GM10266 (cell line): Measurements from ENCODE around the gene SYNPO2.
"Not testable (repeated sequence)": the region's sequence is repeated elsewhere in the genome, so short reads cannot be mapped to it uniquely, and the experiment has no call there.

Source experiments
- DNase-seq: peaks from one replicate; pipeline ENCODE4 v3.0.0; 2012; ENCODE audit errors: extremely low spot score
- CTCF ChIP-seq: IDR thresholded peaks from 2 replicates; pipeline ENCODE4 v1.5.1; 2012; ENCODE audit warnings: mild to moderate bottlenecking, low read depth; ENCODE audit not compliant: control insufficient read depth, insufficient read depth; ENCODE audit errors: missing control alignments

The SYNPO2 gene

GRCh38 chr4:119014658-119015057, 126.0 kb downstream of the SYNPO2 start:
- no peak for DNase-seq

DNA sequence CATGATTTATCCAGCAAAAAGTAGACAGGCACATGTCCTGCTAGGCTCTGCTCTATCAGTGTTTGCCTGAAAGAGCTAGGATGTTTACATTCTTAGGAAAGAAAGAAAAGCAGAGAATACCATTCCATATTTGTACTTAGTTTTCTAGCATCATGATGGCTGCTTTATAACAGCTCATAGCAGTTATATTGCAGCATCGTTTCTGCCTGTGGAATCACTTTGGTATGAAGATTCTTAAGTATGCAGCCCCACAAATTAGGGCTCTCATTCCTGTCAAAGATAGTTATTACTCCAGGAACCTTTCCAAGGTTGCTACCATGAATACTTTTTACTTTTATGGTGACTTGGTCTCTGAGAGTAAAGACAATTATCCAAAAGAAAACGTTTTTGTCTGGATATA, 128.0 kb downstream of the SYNPO2 start:
- no peak for DNase-seq
- no peak for TF ChIP-seq CTCF

More at GRCh38 chr4:119014658-119015057, 126.0 kb downstream of the SYNPO2 start:
- no peak for TF ChIP-seq CTCF

DNA sequence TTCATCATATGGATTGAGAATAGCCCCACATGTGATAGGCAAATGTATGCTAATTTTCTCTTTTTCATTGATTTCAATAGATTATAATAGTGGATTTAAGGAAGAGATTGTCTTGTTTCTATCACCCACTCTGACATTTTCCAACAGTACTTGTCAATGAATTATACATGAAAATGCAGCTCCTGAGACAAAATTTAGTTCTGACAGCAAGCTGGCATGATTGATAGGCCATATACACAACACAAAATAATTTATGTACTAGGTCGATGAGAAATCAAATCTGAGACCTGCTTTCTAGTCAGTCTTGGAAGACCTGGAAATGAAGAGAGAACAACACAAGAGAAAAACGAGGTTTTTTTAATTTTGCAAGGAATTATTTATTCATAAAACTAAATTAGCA, 129.0 kb downstream of the SYNPO2 start:
- DNase-seq = no peak
- TF ChIP-seq CTCF = no peak

DNA sequence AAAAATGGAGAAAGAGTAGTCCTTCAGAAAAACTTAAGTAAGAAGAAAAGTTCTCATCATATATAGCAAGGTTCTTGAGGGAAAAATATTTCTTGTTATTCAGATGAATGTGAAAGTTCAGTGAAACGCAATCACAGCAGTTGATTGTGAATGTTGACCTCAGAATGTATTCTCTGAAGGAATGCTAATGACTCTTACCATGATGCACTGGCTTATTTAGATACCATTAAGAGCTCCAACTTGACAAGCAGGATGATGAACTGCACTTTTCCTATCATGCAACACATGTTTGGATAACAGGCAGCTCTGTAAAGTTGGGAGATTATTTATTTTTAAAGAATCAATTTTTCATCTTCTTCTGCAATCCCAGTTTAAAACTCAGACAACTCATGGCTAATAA, 131.5 kb downstream of the SYNPO2 start:
- TF ChIP-seq CTCF = no peak
- DNase-seq = no peak

GRCh38 chr4:119022520-119022919, 133.9 kb downstream of the SYNPO2 start:
- DNase-seq = not testable (repeated sequence)

DNA sequence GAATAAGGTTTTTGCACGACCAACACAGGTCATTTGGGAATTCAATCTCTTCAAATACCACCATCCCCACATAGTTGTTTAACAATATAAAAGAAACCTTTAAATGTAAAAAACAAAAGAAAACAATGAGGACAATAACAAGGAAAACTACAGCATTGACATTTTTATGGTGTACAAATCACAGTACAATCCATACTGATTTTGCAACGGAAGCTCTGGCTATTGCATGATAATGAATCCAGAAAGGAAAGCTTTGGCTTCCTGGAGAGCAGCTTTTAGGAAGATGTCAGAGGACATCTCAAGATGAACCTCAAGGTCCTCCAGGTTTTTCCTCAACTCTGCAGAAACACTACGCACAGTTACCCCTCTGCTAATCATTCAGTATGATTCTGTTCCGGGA, 135.4 kb downstream of the SYNPO2 start:
- DNase-seq = no peak
- TF ChIP-seq CTCF = no peak

- DNase-seq = no peak
Measured at GRCh38 chr4:119025420-119025819, 136.8 kb downstream of the SYNPO2 start.

More at GRCh38 chr4:119025420-119025819, 136.8 kb downstream of the SYNPO2 start:
- no peak for TF ChIP-seq CTCF
